Stimulated activated CD4-positive, alpha-beta T cell treated with anti-CD3 and anti-CD28 coated beads, Interleukin-4, amount 100 ng/mL, for 24 hours (primary cell): Measurements from ENCODE around the gene RNASEL.
"Not testable (repeated sequence)": the region's sequence is repeated elsewhere in the genome, so short reads cannot be mapped to it uniquely, and the experiment has no call there.

ENCODE experiments used
- DNase-seq: peaks from one replicate; pipeline ENCODE4 v3.0.0-alpha.2; 2020

Gene RNASEL

GRCh38 chr1:182560392-182560984, 28.6 kb downstream of the RNASEL start:
- DNase-seq, result no peak

GRCh38 chr1:182556279-182556678, 32.8 kb downstream of the RNASEL start:
- no peak for DNase-seq

- DNase-seq, result no peak
These were observed 33.6 kb downstream of the RNASEL start for GRCh38 chr1:182555493-182555892.

GRCh38 chr1:182552527-182552926, 36.5 kb downstream of the RNASEL start:
- DNase-seq, result no peak

- no peak for DNase-seq
These were observed 39.2 kb downstream of the RNASEL start for GRCh38 chr1:182549811-182550210.

- no peak for DNase-seq
These were observed 39.7 kb downstream of the RNASEL start for GRCh38 chr1:182549346-182549745.

- DNase-seq, result no peak
These were observed 55.2 kb downstream of the RNASEL start for GRCh38 chr1:182533896-182534295.

- not testable (repeated sequence) for DNase-seq
These were observed 60.9 kb downstream of the RNASEL start for GRCh38 chr1:182528206-182528605.

- DNase-seq, result no peak
These were observed 61.4 kb downstream of the RNASEL start for GRCh38 chr1:182527680-182528079.

- no peak for DNase-seq
These were observed 63.7 kb downstream of the RNASEL start for GRCh38 chr1:182525342-182525741.
